HepG2 (cell line): Measurements from ENCODE around the gene PRKAR1A. TPM values are rescaled to one million over a fixed set of nuclear protein-coding genes. Genes with fewer than 3 reads are reported as not detected.
A peak's percentile ranks its signal among the peaks of the same experiment; 100 is the strongest.

Experiments
- ARID4A ChIP-seq: sonication (generic); formaldehyde crosslinking; IDR thresholded peaks from 2 replicates; pipeline ENCODE4 v1.5.0; 2020; ENCODE audit warnings: mild to moderate bottlenecking, missing genetic modification reagents, borderline replicate concordance
- CAMTA2 ChIP-seq: sonication (generic); formaldehyde crosslinking; IDR thresholded peaks from 2 replicates; pipeline ENCODE4 v1.4.0; 2020; ENCODE audit warnings: mild to moderate bottlenecking, missing genetic modification reagents, borderline replicate concordance
- DZIP1 ChIP-seq: sonication (generic); formaldehyde crosslinking; IDR thresholded peaks from 2 replicates; pipeline ENCODE4 v1.5.0; 2020; ENCODE audit warnings: mild to moderate bottlenecking, missing genetic modification reagents
- HIVEP1 ChIP-seq: sonication (generic); formaldehyde crosslinking; IDR thresholded peaks from 2 replicates; pipeline ENCODE4 v1.4.0; 2020; ENCODE audit warnings: mild to moderate bottlenecking, missing genetic modification reagents
- KDM2A ChIP-seq: sonication (generic); formaldehyde crosslinking; IDR thresholded peaks from 2 replicates; pipeline ENCODE4 v1.4.0; 2020; ENCODE audit warnings: low read depth, missing genetic modification reagents, borderline replicate concordance
- SSRP1 ChIP-seq: IDR thresholded peaks from 2 replicates; pipeline ENCODE4 v1.6.1; 2016; ENCODE audit warnings: control low read depth
- ZFP36L1 ChIP-seq: sonication (generic); formaldehyde crosslinking; IDR thresholded peaks from 2 replicates; pipeline ENCODE4 v1.8.0; 2022; ENCODE audit warnings: mild to moderate bottlenecking, missing genetic modification reagents, moderate library complexity
- ZNF619 ChIP-seq: sonication (generic); formaldehyde crosslinking; IDR thresholded peaks from 2 replicates; pipeline ENCODE4 v1.4.0; 2020; ENCODE audit warnings: mild to moderate bottlenecking, missing genetic modification reagents
- ZNF839 ChIP-seq: sonication (generic); formaldehyde crosslinking; IDR thresholded peaks from 2 replicates; pipeline ENCODE4 v1.4.0; 2020; ENCODE audit warnings: missing genetic modification reagents, mild to moderate bottlenecking, borderline replicate concordance
- polyA plus RNA-seq, 8 experiments: library from polyadenylated mRNA; depleted of rRNA in 3 of 8; stranded (reverse) in 7 of 8; unstranded in 1 of 8; fragments of >200 nt; fragmentation: Illumina TruSeq in 4 of 8; extraction: Trizol in 4 of 8; gene quantifications; 2 replicates each; pipeline versions ENCODE4 v1.2.1 to v1.2.3, GENCODE V29; 2011 to 2016; ENCODE audit warnings: low read depth in 4 of 8, missing spikeins in 1 of 8, mixed read lengths in 1 of 8; ENCODE audit not compliant: insufficient read depth in 1 of 8
- total RNA-seq, 5 experiments: library from RNA; depleted of rRNA; stranded (reverse); fragments of >200 nt; fragmentation: Illumina TruSeq; extraction: Trizol; gene quantifications; 2 replicates each; pipeline ENCODE4 v1.2.3, GENCODE V29; 2016; ENCODE audit warnings: low read depth in 1 of 5
- TF ChIP-seq, protein P1 (sequence below): sonication (generic); formaldehyde crosslinking; IDR thresholded peaks from 2 replicates; pipeline ENCODE4 v1.5.1; 2020; ENCODE audit warnings: missing genetic modification reagents, mild to moderate bottlenecking, borderline replicate concordance

PRKAR1A gene
- total and polyA plus RNA-seq, 2 of the 13 experiments (the other 11 are each of a cell fraction or from before 2014, with no cell fraction given), result 265 to 266 TPM

- TF ChIP-seq ARID4A (CRISPR knock-in tag) (no peak), ZNF839 (CRISPR knock-in tag) (no peak), ZFP36L1 (CRISPR knock-in tag) (no peak), KDM2A (CRISPR knock-in tag) (0 out of 2 replicates have a peak, but pooled peaks have one; percentile 19), CAMTA2 (no peak), SSRP1 (CRISPR knock-in tag) (0 out of 2 replicates have a peak, but pooled peaks have one; percentile 67), HIVEP1 (CRISPR knock-in tag) (no peak), DZIP1 (0 out of 2 replicates have a peak, but pooled peaks have one; percentile 40), ZNF619 (no peak)
- TF ChIP-seq, protein P1, sequence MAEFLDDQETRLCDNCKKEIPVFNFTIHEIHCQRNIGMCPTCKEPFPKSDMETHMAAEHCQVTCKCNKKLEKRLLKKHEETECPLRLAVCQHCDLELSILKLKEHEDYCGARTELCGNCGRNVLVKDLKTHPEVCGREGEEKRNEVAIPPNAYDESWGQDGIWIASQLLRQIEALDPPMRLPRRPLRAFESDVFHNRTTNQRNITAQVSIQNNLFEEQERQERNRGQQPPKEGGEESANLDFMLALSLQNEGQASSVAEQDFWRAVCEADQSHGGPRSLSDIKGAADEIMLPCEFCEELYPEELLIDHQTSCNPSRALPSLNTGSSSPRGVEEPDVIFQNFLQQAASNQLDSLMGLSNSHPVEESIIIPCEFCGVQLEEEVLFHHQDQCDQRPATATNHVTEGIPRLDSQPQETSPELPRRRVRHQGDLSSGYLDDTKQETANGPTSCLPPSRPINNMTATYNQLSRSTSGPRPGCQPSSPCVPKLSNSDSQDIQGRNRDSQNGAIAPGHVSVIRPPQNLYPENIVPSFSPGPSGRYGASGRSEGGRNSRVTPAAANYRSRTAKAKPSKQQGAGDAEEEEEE (CRISPR knock-in tag), result no peak
These were observed 73.4 kb downstream of the PRKAR1A start (continued) for GRCh38 chr17:68585643-68586042.
